H1 (cell line): ENCODE data around the gene CAMKMT. TPM values are rescaled to one million over a fixed set of nuclear protein-coding genes. Genes with fewer than 3 reads are reported as not detected.

ENCODE experiments used
- CTCF ChIA-PET: fragments of 300-600 bp; sonication (Branson Sonifier 250); formaldehyde crosslinking; loops from one replicate; lab custom pipeline; 2021; ENCODE audit not compliant: partially characterized antibody; lab: Charles Lee
- POLR2A ChIA-PET: fragments of 300-600 bp; sonication (Branson Sonifier 250); formaldehyde crosslinking; loops from one replicate; lab custom pipeline; 2021; ENCODE audit warnings: inconsistent platforms; ENCODE audit not compliant: partially characterized antibody; lab: Charles Lee
- DNase-seq, 2 experiments: peaks; one replicate each; pipeline versions ENCODE4 v3.0.0 to v3.0.0-alpha.2; 2010 to 2022; ENCODE audit warnings: low spot score in 2 of 2, low read depth in 1 of 2, mixed read lengths in 1 of 2
- FAIRE-seq: peaks from 2 replicates; lab custom pipeline; 2011; peaks lifted over from hg19 to GRCh38; lab: Jason Lieb, UNC
- H2AFZ ChIP-seq: 2 replicates; pipeline ENCODE4 v1.8.1; 2012; ENCODE audit warnings: low read length, inconsistent platforms
- H2AK5ac ChIP-seq: 2 replicates; pipeline ENCODE4 v1.6.1; 2013; ENCODE audit warnings: low read depth, low read length
- H2BK120ac ChIP-seq: replicated peaks from 2 replicates; pipeline ENCODE3; 2013; ENCODE audit warnings: low read depth, low read length, inconsistent platforms
- H2BK12ac ChIP-seq: 2 replicates; pipeline ENCODE4 v1.6.1; 2013; ENCODE audit warnings: low read depth, low read length
- H2BK15ac ChIP-seq: 2 replicates; pipeline ENCODE4 v1.6.1; 2013; ENCODE audit warnings: low read length
- H2BK20ac ChIP-seq: 2 replicates; pipeline ENCODE4 v1.6.1; 2013; ENCODE audit warnings: low read length
- H2BK5ac ChIP-seq: 2 replicates; pipeline ENCODE4 v1.6.1; 2013; ENCODE audit warnings: low read depth, low read length
- H3K14ac ChIP-seq: 2 replicates; pipeline ENCODE4 v1.6.1; 2013; ENCODE audit warnings: inconsistent platforms; ENCODE audit not compliant: insufficient read length
- H3K18ac ChIP-seq: 2 replicates; pipeline ENCODE4 v1.6.1; 2013; ENCODE audit warnings: low read length; ENCODE audit errors: extremely low read depth
- H3K23ac ChIP-seq: 2 replicates; pipeline ENCODE4 v1.6.1; 2013; ENCODE audit warnings: inconsistent platforms; ENCODE audit not compliant: insufficient read length
- H3K23me2 ChIP-seq: 2 replicates; pipeline ENCODE4 v1.6.1; 2013; ENCODE audit warnings: low read depth, low read length
- H3K27ac ChIP-seq: 2 replicates; pipeline ENCODE4 v1.6.1; 2011; ENCODE audit warnings: low read depth, low read length, inconsistent platforms
- H3K27me3 ChIP-seq, 4 experiments: replicated peaks in 1 of 4; 1 replicate in 1 of 4; 2 replicates in 3 of 4; pipeline versions ENCODE4 v1.6.1 to v1.8.1; 2011 to 2013; ENCODE audit warnings: low read length in 3 of 4, mild to moderate bottlenecking in 3 of 4, inconsistent platforms in 2 of 4, mixed read lengths in 2 of 4, moderate library complexity in 1 of 4; ENCODE audit not compliant: control insufficient read depth in 3 of 4, insufficient read depth in 3 of 4; ENCODE audit errors: extremely low read depth in 1 of 4
- H3K36me3 ChIP-seq, 4 experiments: 2 replicates each; pipeline versions ENCODE4 v1.6.1 to v1.8.1; 2011 to 2013; ENCODE audit warnings: mild to moderate bottlenecking in 4 of 4, low read length in 3 of 4, moderate library complexity in 2 of 4, control low read depth in 1 of 4, inconsistent platforms in 1 of 4; ENCODE audit not compliant: insufficient read depth in 4 of 4, control insufficient read depth in 2 of 4
- H3K4ac ChIP-seq: replicated peaks from 2 replicates; pipeline ENCODE3; 2013; ENCODE audit warnings: low read length, low read depth, mixed read lengths, inconsistent platforms; ENCODE audit not compliant: insufficient read length
- H3K4me1 ChIP-seq, 4 experiments: replicated peaks in 1 of 4; 1 replicate in 1 of 4; 2 replicates in 3 of 4; pipeline versions ENCODE4 v1.6.1 to v1.8.1; 2011 to 2013; ENCODE audit warnings: low read length in 3 of 4, inconsistent platforms in 2 of 4, mixed read lengths in 1 of 4; ENCODE audit not compliant: insufficient read depth in 4 of 4, control insufficient read depth in 3 of 4
- H3K4me2 ChIP-seq, 2 experiments: 2 replicates each; pipeline versions ENCODE4 v1.6.1 to v1.8.1; 2011 to 2013; ENCODE audit warnings: low read depth in 2 of 2, low read length in 2 of 2, control low read depth in 1 of 2, inconsistent platforms in 1 of 2, mild to moderate bottlenecking in 1 of 2; ENCODE audit not compliant: insufficient read depth in 1 of 2
- H3K4me3 ChIP-seq, 4 experiments: fragments of 200-600, 300-600 bp in 1 of 4; sonication (generic), shearing (Covaris generic), sonication (Bioruptor Twin) in 1 of 4; 2 replicates each; pipeline versions ENCODE4 v1.5.1 to v1.8.1; 2011 to 2016; ENCODE audit warnings: low read length in 4 of 4, low read depth in 3 of 4, control low read depth in 2 of 4, inconsistent platforms in 2 of 4, mild to moderate bottlenecking in 2 of 4, mixed read lengths in 1 of 4, moderate library complexity in 1 of 4; ENCODE audit not compliant: insufficient read depth in 2 of 4; ENCODE audit errors: extremely low read depth in 1 of 4
- H3K56ac ChIP-seq: replicated peaks from 2 replicates; pipeline ENCODE3; 2013; ENCODE audit warnings: low read depth, mild to moderate bottlenecking, mixed read lengths, low read length, inconsistent platforms; ENCODE audit not compliant: insufficient read length
- H3K79me1 ChIP-seq: 2 replicates; pipeline ENCODE4 v1.6.1; 2013; ENCODE audit warnings: low read depth, low read length, control low read depth
- H3K79me2 ChIP-seq, 2 experiments: 2 replicates each; pipeline versions ENCODE4 v1.6.1 to v1.8.1; 2012 to 2013; ENCODE audit warnings: low read length in 2 of 2, mild to moderate bottlenecking in 2 of 2, inconsistent platforms in 1 of 2; ENCODE audit not compliant: insufficient read depth in 2 of 2, control insufficient read depth in 1 of 2
- H3K9ac ChIP-seq, 4 experiments: replicated peaks in 1 of 4; 1 replicate in 1 of 4; 2 replicates in 3 of 4; pipeline versions ENCODE4 v1.6.1 to v1.8.1; 2011 to 2013; ENCODE audit warnings: low read depth in 3 of 4, low read length in 3 of 4, control low read depth in 2 of 4, mild to moderate bottlenecking in 2 of 4, moderate library complexity in 2 of 4, inconsistent platforms in 1 of 4; ENCODE audit errors: extremely low read depth in 1 of 4
- H3K9me3 ChIP-seq, 2 experiments: 2 replicates each; pipeline versions ENCODE4 v1.6.1 to v1.8.1; 2012 to 2013; ENCODE audit warnings: mild to moderate bottlenecking in 2 of 2, moderate library complexity in 2 of 2, control low read depth in 1 of 2, inconsistent platforms in 1 of 2, low read depth in 1 of 2, low read length in 1 of 2, mixed read lengths in 1 of 2; ENCODE audit not compliant: insufficient read depth in 2 of 2
- H4K20me1 ChIP-seq, 2 experiments: replicated peaks in 1 of 2; 2 replicates each; pipeline versions ENCODE3 to v1.8.1; 2011 to 2013; ENCODE audit warnings: inconsistent platforms in 2 of 2, low read length in 2 of 2, mild to moderate bottlenecking in 1 of 2; ENCODE audit not compliant: insufficient read depth in 2 of 2, control insufficient read depth in 1 of 2
- H4K5ac ChIP-seq: 2 replicates; pipeline ENCODE4 v1.6.1; 2013; ENCODE audit warnings: low read length, low read depth, mixed read lengths, inconsistent platforms; ENCODE audit not compliant: insufficient read length
- H4K8ac ChIP-seq: 2 replicates; pipeline ENCODE4 v1.8.0; 2013; ENCODE audit warnings: mild to moderate bottlenecking, moderate library complexity, low read length, inconsistent platforms; ENCODE audit not compliant: insufficient read depth; ENCODE audit errors: extremely low read depth
- H4K91ac ChIP-seq: replicated peaks from 2 replicates; pipeline ENCODE3; 2013; ENCODE audit warnings: low read length, mixed read lengths, inconsistent platforms; ENCODE audit not compliant: insufficient read length
- BACH1 ChIP-seq: IDR thresholded peaks from 2 replicates; pipeline ENCODE4 v1.6.1; 2012; ENCODE audit warnings: low read length, improper control_type of control experiment
- BRCA1 ChIP-seq: IDR thresholded peaks from 2 replicates; pipeline ENCODE4 v1.6.1; 2012; ENCODE audit warnings: low read depth, low read length, improper control_type of control experiment
- CTCF ChIP-seq, 3 experiments: IDR thresholded peaks; 1 replicate in 2 of 3; 2 replicates in 1 of 3; pipeline versions ENCODE4 v1.5.1 to v1.6.1; 2011; ENCODE audit warnings: low read length in 3 of 3, mild to moderate bottlenecking in 3 of 3, inconsistent platforms in 2 of 3, low read depth in 1 of 3, moderate library complexity in 1 of 3; ENCODE audit not compliant: insufficient read depth in 1 of 3; ENCODE audit errors: control extremely low read depth in 1 of 3
- JUND ChIP-seq: IDR thresholded peaks from 2 replicates; pipeline ENCODE4 v1.6.1; 2011; ENCODE audit warnings: mild to moderate bottlenecking, improper control_type of control experiment, low read length
- KDM1A ChIP-seq: fragments of 200-600, 300-600 bp; sonication (generic); IDR thresholded peaks from 2 replicates; pipeline ENCODE4 v1.7.1; 2016; ENCODE audit warnings: mild to moderate bottlenecking, low read length, borderline replicate concordance
- MAFK ChIP-seq: IDR thresholded peaks from 2 replicates; pipeline ENCODE4 v1.6.1; 2012; ENCODE audit warnings: low read depth, mild to moderate bottlenecking, improper control_type of control experiment, low read length
- MAX ChIP-seq: IDR thresholded peaks from 2 replicates; pipeline ENCODE4 v1.6.1; 2012; ENCODE audit warnings: inconsistent platforms
- PHF8 ChIP-seq: fragments of 200-600 bp; sonication (generic); conservative IDR thresholded peaks from 2 replicates; pipeline ENCODE4 v1.7.1; 2012; ENCODE audit warnings: low read depth, mild to moderate bottlenecking, inconsistent platforms, low read length, moderate library complexity
- RFX5 ChIP-seq: IDR thresholded peaks from 2 replicates; pipeline ENCODE4 v1.6.1; 2011; ENCODE audit warnings: low read depth, low read length, improper control_type of control experiment, borderline replicate concordance
- SP2 ChIP-seq: IDR thresholded peaks from 2 replicates; pipeline ENCODE4 v1.6.1; 2012; ENCODE audit warnings: mild to moderate bottlenecking, low read length, inconsistent platforms
- TAF1 ChIP-seq: IDR thresholded peaks from 2 replicates; pipeline ENCODE4 v1.6.1; 2011; ENCODE audit warnings: mild to moderate bottlenecking, low read depth, low read length
- TAF7 ChIP-seq: optimal IDR thresholded peaks from 2 replicates; pipeline ENCODE3; 2011; ENCODE audit warnings: low read depth, mild to moderate bottlenecking, inconsistent platforms, low read length, moderate library complexity, borderline replicate concordance
- TBP ChIP-seq: IDR thresholded peaks from 2 replicates; pipeline ENCODE4 v1.6.1; 2011; ENCODE audit warnings: low read depth, low read length, improper control_type of control experiment
- polyA plus RNA-seq, 7 experiments: library from polyadenylated mRNA; depleted of rRNA in 3 of 7; stranded (reverse) in 5 of 7; unstranded in 2 of 7; fragments of >200 nt in 5 of 7; fragments of 200-250 nt in 2 of 7; gene quantifications; 1 replicate in 5 of 7; 2 replicates in 1 of 7; 4 replicates in 1 of 7; pipeline versions ENCODE4 v1.2.1 to v1.2.3, GENCODE V29; 2011 to 2013; ENCODE audit warnings: missing spikeins in 2 of 7, mixed read lengths in 2 of 7
- total RNA-seq: library from RNA; stranded (reverse); fragmentation: NEBNext Ultra II Directional; extraction: Animal tissue kit (Norgen Biotek cat#: 25700); gene quantifications from 2 replicates; pipeline ENCODE4 v1.2.1, GENCODE V29; 2021

The CAMKMT gene
- total and polyA plus RNA-seq, 2 of the 8 experiments (the other 6 are each of a cell fraction or from before 2014, with no cell fraction given), result 14.7 to 22.4 TPM

DNA sequence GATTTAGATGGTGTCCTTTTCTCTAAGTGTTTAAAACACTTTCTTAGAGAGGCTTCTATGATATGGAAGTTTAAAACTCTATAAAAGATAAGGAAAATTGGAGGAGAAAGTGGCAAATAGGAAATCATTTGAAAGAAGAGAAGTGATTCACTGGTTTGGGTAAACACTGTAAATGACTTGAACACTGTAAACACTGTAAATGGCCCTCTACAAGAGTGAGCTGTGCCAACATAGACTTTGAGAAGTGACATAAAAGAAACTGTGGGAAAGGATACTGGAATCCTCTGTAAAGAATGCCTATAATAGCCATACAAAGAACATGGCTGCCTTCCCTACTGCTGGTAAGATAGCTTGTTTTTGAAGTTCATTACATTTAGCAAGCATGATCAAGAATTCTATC, 368.8 kb downstream of the CAMKMT start:
- Histone ChIP-seq H3K36me3 (no peaks in the 10 kb centered on the region), H3K18ac (no peak overlapping the region), H2BK120ac (no peak overlapping the region), H3K27ac (no peak overlapping the region), H3K4me1 (no peaks in the 10 kb centered on the region), H3K9me3 (no peaks in the 10 kb centered on the region), H2AK5ac (no peak overlapping the region), H3K4ac (no peak overlapping the region), H3K4me3 (no peak overlapping the region), H4K8ac (no peak overlapping the region), H3K9ac (no peak overlapping the region), H4K20me1 (no peaks in the 10 kb centered on the region), H2BK15ac (no peak overlapping the region), H3K79me1 (no peaks in the 10 kb centered on the region), H2BK20ac (no peak overlapping the region), H2BK5ac (no peak overlapping the region), H3K27me3 (no peaks in the 10 kb centered on the region), H3K4me2 (no peak overlapping the region), H3K23ac (no peak overlapping the region), H4K91ac (no peak overlapping the region), H3K79me2 (no peaks in the 10 kb centered on the region), H3K56ac (no peak overlapping the region), H4K5ac (no peak overlapping the region), H3K23me2 (no peaks in the 10 kb centered on the region), H2BK12ac (no peak overlapping the region), H2AFZ (no peak overlapping the region), H3K14ac (no peak overlapping the region)
- POLR2A ChIA-PET, result no interaction called here
- DNase-seq (no peak), FAIRE-seq (no peak)
- CTCF ChIA-PET, result interaction anchor here (1.3 kb wide), 1 partner anchor 15 kb away, joined by 5 read pairs; no protein-coding TSS in a partner anchor
- TF ChIP-seq PHF8, result no peak
- TF ChIP-seq SP2, result no peak
- TF ChIP-seq MAFK, result no peak
- TF ChIP-seq CTCF (IDR thresholded peaks at IDR 0.05; ENCODE audit: control extremely low read depth in 1 of 3, insufficient read depth in 1 of 3, low read depth in 1 of 3, low read length in 3 of 3), result no peak
- TF ChIP-seq TAF7, result no peak
- no peak for TF ChIP-seq MAX
- TF ChIP-seq TBP, result no peak
- no peak for TF ChIP-seq TAF1
- TF ChIP-seq BACH1, result no peak
- TF ChIP-seq KDM1A, result no peak
- no peak for TF ChIP-seq BRCA1
- TF ChIP-seq JUND, result no peak
- no peak for TF ChIP-seq RFX5
